GM12873 (cell line): ENCODE data around the gene USP2.

Experiments used
- TF ChIP-seq, protein P1 (sequence below): IDR thresholded peaks from 2 replicates; pipeline ENCODE4 v1.5.1; 2012; ENCODE audit warnings: low read depth, mild to moderate bottlenecking, moderate library complexity, low read length, control low read depth; ENCODE audit not compliant: insufficient read depth; ENCODE audit errors: missing control alignments

Gene USP2

DNA sequence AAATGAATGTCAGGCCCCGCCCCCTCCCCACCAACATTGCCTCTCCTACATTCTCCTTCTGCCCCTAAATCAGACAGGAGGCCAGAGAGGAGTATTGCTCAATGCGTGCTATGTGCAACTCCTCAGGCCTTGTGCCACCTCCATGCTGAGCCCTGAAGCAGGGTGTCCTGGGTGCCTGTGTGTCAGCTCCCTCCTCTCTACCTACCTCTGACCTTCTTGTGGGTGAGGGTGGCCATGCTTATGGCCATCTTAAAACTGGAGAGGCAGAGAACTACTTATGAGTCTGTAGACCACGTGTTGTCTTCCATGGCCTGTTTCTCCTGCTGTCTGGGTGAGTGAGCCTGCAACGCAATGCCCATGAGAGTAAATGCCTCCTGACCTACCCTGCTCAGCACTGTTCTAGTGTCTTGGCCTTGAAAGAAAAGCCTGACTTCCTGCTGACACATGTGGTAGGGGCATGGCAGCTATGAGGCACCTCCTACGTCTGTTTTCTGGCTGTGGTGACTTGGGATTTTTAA, 75.1 kb downstream of the USP2 start:
- TF ChIP-seq, protein P1, sequence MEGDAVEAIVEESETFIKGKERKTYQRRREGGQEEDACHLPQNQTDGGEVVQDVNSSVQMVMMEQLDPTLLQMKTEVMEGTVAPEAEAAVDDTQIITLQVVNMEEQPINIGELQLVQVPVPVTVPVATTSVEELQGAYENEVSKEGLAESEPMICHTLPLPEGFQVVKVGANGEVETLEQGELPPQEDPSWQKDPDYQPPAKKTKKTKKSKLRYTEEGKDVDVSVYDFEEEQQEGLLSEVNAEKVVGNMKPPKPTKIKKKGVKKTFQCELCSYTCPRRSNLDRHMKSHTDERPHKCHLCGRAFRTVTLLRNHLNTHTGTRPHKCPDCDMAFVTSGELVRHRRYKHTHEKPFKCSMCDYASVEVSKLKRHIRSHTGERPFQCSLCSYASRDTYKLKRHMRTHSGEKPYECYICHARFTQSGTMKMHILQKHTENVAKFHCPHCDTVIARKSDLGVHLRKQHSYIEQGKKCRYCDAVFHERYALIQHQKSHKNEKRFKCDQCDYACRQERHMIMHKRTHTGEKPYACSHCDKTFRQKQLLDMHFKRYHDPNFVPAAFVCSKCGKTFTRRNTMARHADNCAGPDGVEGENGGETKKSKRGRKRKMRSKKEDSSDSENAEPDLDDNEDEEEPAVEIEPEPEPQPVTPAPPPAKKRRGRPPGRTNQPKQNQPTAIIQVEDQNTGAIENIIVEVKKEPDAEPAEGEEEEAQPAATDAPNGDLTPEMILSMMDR, result no peak

DNA sequence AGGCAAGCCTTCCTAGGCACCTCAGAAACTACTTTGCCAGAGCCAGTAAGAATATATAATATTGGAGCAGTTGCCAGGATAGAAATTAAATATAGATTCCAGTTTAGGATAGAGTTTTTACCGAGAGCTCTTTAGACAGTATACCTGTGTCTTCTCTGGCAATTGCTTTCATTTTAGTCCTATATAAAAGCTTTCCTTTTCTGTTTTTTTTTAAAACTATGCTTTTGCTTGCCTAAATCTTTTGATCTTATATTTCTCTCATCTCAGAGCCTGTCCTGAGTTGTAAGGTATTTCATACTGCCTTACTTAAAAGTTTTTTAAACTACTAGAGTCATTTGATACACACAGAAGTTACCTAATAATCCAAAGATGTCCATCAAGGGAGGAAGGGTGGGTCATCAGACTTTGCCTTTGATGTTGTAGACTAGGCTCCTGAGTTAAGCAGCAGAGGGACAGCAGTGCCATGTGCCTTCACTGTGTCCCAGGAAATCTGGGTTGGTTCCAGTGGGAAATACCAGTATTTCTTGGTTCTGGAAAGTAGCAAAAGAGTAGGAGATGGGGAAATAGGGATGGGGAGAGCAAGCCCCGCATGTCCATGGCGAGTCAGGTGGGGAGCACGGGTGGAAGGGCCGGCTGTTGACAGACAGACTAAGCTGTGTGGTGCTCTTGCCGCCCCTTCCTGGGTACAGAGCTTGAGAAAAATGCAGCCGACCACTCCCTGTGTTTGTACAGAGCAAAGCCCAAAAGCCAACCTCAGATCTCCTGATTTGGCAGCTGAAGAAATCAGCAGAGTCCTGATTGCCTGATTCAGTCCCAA, 75.7 kb downstream of the USP2 start:
- TF ChIP-seq, protein P1, result no peak
